ENCODE results near the gene TGOLN2. TPM values are rescaled to one million over a fixed set of nuclear protein-coding genes. Genes with fewer than 3 reads are reported as not detected.

Gene TGOLN2
- total and polyA plus RNA-seq, 10 of the 15 experiments (the other 5 are each of a cell fraction or from before 2014, with no cell fraction given) = 13.8 to 92.3 (median 49.4) TPM

GRCh38 chr2:85353876-85354285 lies 26.1 kb upstream of the TGOLN2 start:
- peak; percentile 35 for ATAC-seq
- in situ Hi-C loops (cut with MboI) = no loop called here
- peaks cover 4% of the 10 kb centered on the region for H3K4me1 ChIP-seq (ENCODE audit: control insufficient read depth, insufficient read depth, low read length)
- TSS peak; percentile 85 for BruUV-seq (replicated peaks)
- peaks cover 1 to 5% of the 10 kb centered on the region in 2 experiments; a peak in 3 of 4 replicates for H3K36me3 ChIP-seq (ENCODE audit: control insufficient read depth in 2 of 2, insufficient read depth in 2 of 2, low read length in 1 of 2)
- FAIRE-seq = no peak
- DNase-seq (ENCODE audit: low read depth, low spot score) = no peak
- H2AFZ ChIP-seq (ENCODE audit: control insufficient read depth, low read depth, low read length) = peak overlapping the region; percentile 68
- 3% methylated on average over 16 of the region's 16 CpGs for WGBS (ENCODE audit: insufficient coverage, insufficient replicate concordance, low lambda C conversion rate, missing lambda C conversion rate)
- intact Hi-C loops (cut with micrococcal nuclease; ENCODE audit: unreplicated experiment) = loop anchor here (1.0 to 2.0 kb wide), 2 partner anchors 26 to 185 kb away; partner anchors contain the start of gene MAT2A
- peak overlapping the region; percentile 89 for H3K4me2 ChIP-seq (ENCODE audit: control insufficient read depth, insufficient read depth)
- H3K27ac ChIP-seq (ENCODE audit: control insufficient read depth, insufficient read depth) = peak overlapping the region; percentile 74
- H3K27me3 ChIP-seq (replicated peaks in 1 of 2; ENCODE audit: control insufficient read depth in 2 of 2, insufficient read depth in 2 of 2, low read length in 1 of 2) = no peaks in the 10 kb centered on the region
- H3K9me3 ChIP-seq (replicated peaks; ENCODE audit: control insufficient read depth, insufficient read depth, low read length) = no peaks in the 10 kb centered on the region
- no peak for TF ChIP-seq WRNIP1 (IDR thresholded peaks at IDR 0.05; ENCODE audit: borderline replicate concordance, low read depth, low read length)
- no peak for TF ChIP-seq KAT2A (conservative IDR thresholded peaks at IDR 0.05; ENCODE audit: control insufficient read depth, low read depth, low read length)
- no peak for TF ChIP-seq SUPT20H (IDR thresholded peaks at IDR 0.05; ENCODE audit: borderline replicate concordance, control insufficient read depth, low read depth, low read length)
- TF ChIP-seq STAT3 (IDR thresholded peaks at IDR 0.05; ENCODE audit: low read depth, low read length) = no peak
- no peak for TF ChIP-seq ZBTB4 (CRISPR knock-in tag; IDR thresholded peaks at IDR 0.05)
- no peak for TF ChIP-seq RAD21 (IDR thresholded peaks at IDR 0.05; ENCODE audit: insufficient read depth, low read depth, low read length)
- no peak for TF ChIP-seq CHD4 (IDR thresholded peaks at IDR 0.05)
- no peak for TF ChIP-seq TBL1XR1 (IDR thresholded peaks at IDR 0.05; ENCODE audit: low read depth, low read length)
- TF ChIP-seq ESRRA (IDR thresholded peaks at IDR 0.05; ENCODE audit: low read length) = no peak
- no peak for TF ChIP-seq ELK1 (IDR thresholded peaks at IDR 0.05; ENCODE audit: low read depth, low read length)
- TF ChIP-seq PRDM15 (CRISPR knock-in tag; IDR thresholded peaks at IDR 0.05) = no peak
- no peak for TF ChIP-seq CEBPB (IDR thresholded peaks at IDR 0.05; ENCODE audit: borderline replicate concordance in 1 of 2, low read depth in 2 of 2, low read length in 2 of 2)
- TF ChIP-seq SUZ12 (IDR thresholded peaks at IDR 0.05; ENCODE audit: unreplicated experiment) = no peak
- no peak for TF ChIP-seq CBFB (IDR thresholded peaks at IDR 0.05; ENCODE audit: low read depth)
- H4K20me1 ChIP-seq (ENCODE audit: control insufficient read depth, insufficient read depth) = no peaks in the 10 kb centered on the region
- ChIA-PET RAD21 (ENCODE audit: unreplicated experiment) (interaction anchor here (0.6 to 1.8 kb wide), 10 partner anchors 23 to 413 kb away, joined by 3 to 9 read pairs (median 3); partner anchors contain the start of genes SH2D6 and TGOLN2), CTCF (interaction anchor here (0.8 to 1.7 kb wide), 5 partner anchors 16 to 428 kb away, joined by 3 to 5 read pairs (median 4); partner anchors contain the start of gene TGOLN2), SMC1A (ENCODE audit: uncharacterized antibody, unreplicated experiment) (interaction anchor here (0.6 to 1.6 kb wide), 6 partner anchors 26 to 198 kb away, joined by 3 to 8 read pairs (median 4); partner anchors contain the start of gene TGOLN2), POLR2A (interaction anchor here (0.6 to 3.0 kb wide), 13 partner anchors 15 to 242 kb away, joined by 3 to 20 read pairs (median 5); partner anchors contain the start of genes MAT2A, RNF181, TGOLN2 and VAMP8)
- peak overlapping the region; percentile 94 for H3K9ac ChIP-seq (ENCODE audit: control insufficient read depth, insufficient read depth, low read length)
- H3K4me3 ChIP-seq = peak overlapping the region; percentile 85
- H3K79me2 ChIP-seq (ENCODE audit: control insufficient read depth, insufficient read depth, low read length) = peaks cover 25% of the 10 kb centered on the region
